Uterus (tissue), 4 donors: ENCODE data around the gene STX18. TPM values are rescaled to one million over a fixed set of nuclear protein-coding genes. Genes with fewer than 3 reads are reported as not detected.

Experiments used
- DNase-seq, 2 donors: peaks; one replicate each; pipeline ENCODE4 v3.0.0-alpha.2; 2019 to 2020
- H3K27ac ChIP-seq, 2 donors: fragments of 200-600 bp; sonication (generic); 1 replicate in 1 of 2; 2 replicates in 1 of 2; pipeline ENCODE4 v1.5.1; 2016 to 2018
- H3K27me3 ChIP-seq, 2 donors: fragments of 200-600 bp; sonication (generic); one replicate each; pipeline ENCODE4 v1.5.1; 2018 to 2019; ENCODE audit warnings: control low read depth in 1 of 2
- H3K36me3 ChIP-seq, 2 donors: fragments of 200-600 bp; sonication (generic); one replicate each; pipeline ENCODE4 v1.5.1; 2019; ENCODE audit warnings: control low read depth in 1 of 2
- H3K4me1 ChIP-seq, 2 donors: fragments of 200-600 bp; sonication (generic); one replicate each; pipeline ENCODE4 v1.5.1; 2018 to 2019; ENCODE audit warnings: control low read depth in 1 of 2
- H3K4me3 ChIP-seq, 2 donors: fragments of 200-600 bp; sonication (generic); 1 replicate in 1 of 2; 2 replicates in 1 of 2; pipeline ENCODE4 v1.5.1; 2018 to 2019; ENCODE audit warnings: mild to moderate bottlenecking in 1 of 2
- H3K9me3 ChIP-seq, 2 donors: fragments of 200-600 bp; sonication (generic); one replicate each; pipeline ENCODE4 v1.5.1; 2019; ENCODE audit warnings: control low read depth in 1 of 2
- CTCF ChIP-seq, 4 experiments: fragments of 200-600 bp in 2 of 4; fragments of 450-650 bp in 2 of 4; sonication (generic) in 2 of 4; IDR thresholded peaks; one replicate each; pipeline ENCODE4 v1.5.1; 2016 to 2019; ENCODE audit warnings: antibody characterized with exemption in 4 of 4, mild to moderate bottlenecking in 2 of 4, moderate library complexity in 1 of 4
- POLR2A ChIP-seq, 2 donors: fragments of 450-650 bp; IDR thresholded peaks; one replicate each; pipeline ENCODE4 v1.6.1; 2016; ENCODE audit warnings: antibody characterized with exemption in 2 of 2, mild to moderate bottlenecking in 1 of 2, moderate library complexity in 1 of 2
- intact Hi-C: fragments of 100-400 bp; cut with DNase I; formaldehyde crosslinking; loops from one replicate; pipeline ENCODE4 v1.15.1; 2023; ENCODE audit warnings: low total_unique reads
- total RNA-seq, 4 donors: library from RNA; depleted of rRNA in 3 of 4; stranded (reverse); fragments of >200 nt in 3 of 4; gene quantifications; one replicate each; pipeline versions ENCODE4 v1.1.0 to v1.2.4, GENCODE V29; 2014 to 2023
- donor health status: DM: yes; HTN: yes; CAD: no.

STX18 gene
- total RNA-seq, 4 donors from 2014 or later, result 6.4 to 62.5 (median 28.9) TPM

GRCh38 chr4:4408576-4409335 is 133.1 kb downstream of the STX18 start:
- TF ChIP-seq CTCF (IDR thresholded peaks at IDR 0.05), result no peak
- no peak for TF ChIP-seq POLR2A (IDR thresholded peaks at IDR 0.05)
- Histone ChIP-seq H3K27me3 (no peaks in the 10 kb centered on the region), H3K9me3 (no peaks in the 10 kb centered on the region), H3K4me1 (no peaks in the 10 kb centered on the region), H3K36me3 (no peaks in the 10 kb centered on the region), H3K4me3 (no peak overlapping the region), H3K27ac (no peak overlapping the region)
- intact Hi-C loops, result no loop called here
- DNase-seq, result no peak

GRCh38 chr4:4408132-4408523 is 133.7 kb downstream of the STX18 start:
- H3K27me3 ChIP-seq, result no peaks in the 10 kb centered on the region
- no peak overlapping the region for H3K27ac ChIP-seq
- intact Hi-C loops, result no loop called here
- no peak overlapping the region for H3K4me3 ChIP-seq
- no peaks in the 10 kb centered on the region for H3K36me3 ChIP-seq
- H3K4me1 ChIP-seq, result no peaks in the 10 kb centered on the region
- DNase-seq, result no peak
- H3K9me3 ChIP-seq, result no peaks in the 10 kb centered on the region
- TF ChIP-seq CTCF (IDR thresholded peaks at IDR 0.05) (no peak), POLR2A (IDR thresholded peaks at IDR 0.05) (no peak)

GRCh38 chr4:4407299-4408131 is 134.3 kb downstream of the STX18 start:
- TF ChIP-seq CTCF (IDR thresholded peaks at IDR 0.05) (no peak), POLR2A (IDR thresholded peaks at IDR 0.05) (no peak)
- no peaks in the 10 kb centered on the region for H3K27me3 ChIP-seq
- no peak for DNase-seq
- no peak overlapping the region for H3K4me3 ChIP-seq
- no peaks in the 10 kb centered on the region for H3K36me3 ChIP-seq
- intact Hi-C loops, result no loop called here
- no peak overlapping the region for H3K27ac ChIP-seq
- H3K4me1 ChIP-seq, result no peaks in the 10 kb centered on the region
- H3K9me3 ChIP-seq, result no peaks in the 10 kb centered on the region

GRCh38 chr4:4406455-4407298 is 135.2 kb downstream of the STX18 start:
- no peak overlapping the region for H3K27ac ChIP-seq
- DNase-seq, result no peak
- intact Hi-C loops, result no loop called here
- no peak for TF ChIP-seq POLR2A (IDR thresholded peaks at IDR 0.05)
- TF ChIP-seq CTCF (IDR thresholded peaks at IDR 0.05), result no peak
- H3K4me3 ChIP-seq, result no peak overlapping the region
- no peaks in the 10 kb centered on the region for H3K4me1 ChIP-seq
- H3K9me3 ChIP-seq, result no peaks in the 10 kb centered on the region
- no peaks in the 10 kb centered on the region for H3K36me3 ChIP-seq
- no peaks in the 10 kb centered on the region for H3K27me3 ChIP-seq
